Epidermal melanocyte (primary cell): Measurements from ENCODE around the gene IQCF2.
A peak's percentile ranks its signal among the peaks of the same experiment; 100 is the strongest.
"Not testable (repeated sequence)": the region's sequence is repeated elsewhere in the genome, so short reads cannot be mapped to it uniquely, and the experiment has no call there.

Experiments
- DNase-seq: peaks from one replicate; pipeline ENCODE4 v3.0.0; 2011; ENCODE audit warnings: low spot score; ENCODE audit not compliant: insufficient read length

Gene IQCF2

GRCh38 chr3:51860703-51861665, at the start of gene IQCF2:
Gene IQCF2, plus strand, starts transcription at chr3:51861615. Its CDS starts 52 bp downstream, at chr3:51861667.
- DNase-seq = no peak

- DNase-seq = no peak
Measured at GRCh38 chr3:51813539-51813938, 47.9 kb upstream of the IQCF2 start.

- no peak for DNase-seq
Measured at GRCh38 chr3:51814034-51814433, 47.4 kb upstream of the IQCF2 start.

GRCh38 chr3:51815614-51816013, 45.8 kb upstream of the IQCF2 start:
- no peak for DNase-seq

GRCh38 chr3:51816723-51817122, 44.7 kb upstream of the IQCF2 start:
- DNase-seq = no peak

GRCh38 chr3:51817375-51817774, 44.0 kb upstream of the IQCF2 start:
- DNase-seq = no peak

GRCh38 chr3:51819151-51819550, 42.3 kb upstream of the IQCF2 start:
- DNase-seq = no peak

- no peak for DNase-seq
Measured at GRCh38 chr3:51819709-51820406, 41.6 kb upstream of the IQCF2 start.

GRCh38 chr3:51828297-51828696, 33.1 kb upstream of the IQCF2 start:
- no peak for DNase-seq

GRCh38 chr3:51830345-51830744, 31.1 kb upstream of the IQCF2 start:
- no peak for DNase-seq

GRCh38 chr3:51830836-51831385, 30.5 kb upstream of the IQCF2 start:
- no peak for DNase-seq

- DNase-seq = peak; percentile 79
Measured at GRCh38 chr3:51836606-51837005, 24.8 kb upstream of the IQCF2 start.

- DNase-seq = no peak
Measured at GRCh38 chr3:51845129-51845528, 16.3 kb upstream of the IQCF2 start.

GRCh38 chr3:51855411-51855810, 6.0 kb upstream of the IQCF2 start:
- DNase-seq = not testable (repeated sequence)

- DNase-seq = no peak
Measured at GRCh38 chr3:51862886-51863285, 1.5 kb downstream of the IQCF2 start.

- DNase-seq = not testable (repeated sequence)
Measured at GRCh38 chr3:51868896-51869295, 7.5 kb downstream of the IQCF2 start.

- no peak for DNase-seq
Measured at GRCh38 chr3:51869304-51869703, 7.9 kb downstream of the IQCF2 start.

GRCh38 chr3:51873253-51873766, 11.9 kb downstream of the IQCF2 start:
- no peak for DNase-seq

- no peak for DNase-seq
Measured at GRCh38 chr3:51873876-51874275, 12.5 kb downstream of the IQCF2 start.

- no peak for DNase-seq
Measured at GRCh38 chr3:51874411-51874810, 13.0 kb downstream of the IQCF2 start.

- DNase-seq = no peak
Measured at GRCh38 chr3:51874889-51875288, 13.5 kb downstream of the IQCF2 start.

- no peak for DNase-seq
Measured at GRCh38 chr3:51875501-51875900, 14.1 kb downstream of the IQCF2 start, which contains the start of gene IQCF5. Gene IQCF5, minus strand, starts transcription at chr3:51875601. Its CDS starts 70 bp downstream, at chr3:51875531.
